ENCODE data around the gene F7. TPM values are rescaled to one million over a fixed set of nuclear protein-coding genes. Genes with fewer than 3 reads are reported as not detected.

Gene F7
- polyA plus RNA-seq, 4 donors: 0.24 to 45.3 TPM; not detected in 2

DNA sequence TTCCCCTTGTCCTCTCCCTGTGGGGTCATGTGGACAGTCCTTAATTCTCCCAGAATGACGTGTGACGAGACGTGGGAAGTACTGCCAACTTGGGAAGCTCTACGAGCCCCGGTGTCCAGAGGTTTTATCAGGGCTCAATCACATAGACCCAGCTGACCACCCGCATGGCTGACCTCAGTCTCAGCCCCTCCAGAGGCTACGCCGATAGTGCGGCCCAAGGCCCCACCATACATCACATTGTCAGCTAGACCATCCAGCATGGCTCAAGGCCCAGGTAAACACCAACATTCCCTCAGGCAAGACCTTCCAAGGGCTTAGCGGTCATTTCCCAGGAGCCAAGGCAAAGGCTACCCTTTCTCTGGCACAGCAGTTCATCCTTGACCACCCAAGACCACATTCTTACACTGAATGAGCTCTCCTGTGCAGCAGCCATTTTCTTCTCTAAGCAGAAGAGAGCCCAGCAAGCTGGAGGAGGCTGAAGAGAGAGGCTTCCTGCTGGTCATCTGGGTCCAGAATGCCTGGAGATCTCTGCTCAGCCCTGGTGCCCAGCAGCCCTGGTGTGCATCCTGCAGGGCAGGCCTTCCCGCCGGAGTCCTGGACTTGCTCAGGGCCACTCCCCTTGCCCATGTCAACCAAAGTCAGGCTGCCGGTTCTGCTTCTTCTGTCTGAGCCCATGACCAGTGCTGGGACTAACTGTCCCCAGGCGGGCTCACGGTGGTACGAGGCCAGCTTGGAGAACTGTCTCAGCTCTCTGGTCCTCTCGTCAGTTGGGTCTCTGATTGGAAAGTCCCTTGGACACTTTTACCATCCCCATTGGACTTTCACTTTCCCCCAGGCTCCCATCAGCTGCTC lies 9.1 kb downstream of the F7 start:
- Histone ChIP-seq H3K36me3 (ENCODE audit: control insufficient read depth in 3 of 3, insufficient read depth in 2 of 3, low read depth in 1 of 3, low read length in 3 of 3) (peaks cover 0 to 23% (median 0%) of the 10 kb centered on the region in 3 donors), H3K4me1 (ENCODE audit: control insufficient read depth in 3 of 3, insufficient read depth in 2 of 3, low read depth in 1 of 3, low read length in 2 of 3) (no peaks in the 10 kb centered on the region), H3K27me3 (ENCODE audit: control insufficient read depth in 3 of 3, insufficient read depth in 3 of 3, low read length in 3 of 3) (peaks cover 6 to 12% (median 8%) of the 10 kb centered on the region in 3 donors), H3K27ac (ENCODE audit: low read depth in 1 of 3, low read length in 2 of 3) (no peak overlapping the region), H3K9me3 (ENCODE audit: control insufficient read depth in 2 of 2, insufficient read depth in 1 of 2, low read depth in 1 of 2, low read length in 1 of 2) (no peaks in the 10 kb centered on the region), H3K4me3 (ENCODE audit: low read depth in 1 of 3, low read length in 3 of 3) (no peak overlapping the region)
- FAIRE-seq (no peak), DNase-seq (no peak)
- 87 to 90% (median 87%) methylated on average over 17 of the region's 17 CpGs for WGBS, 3 donors

DNA sequence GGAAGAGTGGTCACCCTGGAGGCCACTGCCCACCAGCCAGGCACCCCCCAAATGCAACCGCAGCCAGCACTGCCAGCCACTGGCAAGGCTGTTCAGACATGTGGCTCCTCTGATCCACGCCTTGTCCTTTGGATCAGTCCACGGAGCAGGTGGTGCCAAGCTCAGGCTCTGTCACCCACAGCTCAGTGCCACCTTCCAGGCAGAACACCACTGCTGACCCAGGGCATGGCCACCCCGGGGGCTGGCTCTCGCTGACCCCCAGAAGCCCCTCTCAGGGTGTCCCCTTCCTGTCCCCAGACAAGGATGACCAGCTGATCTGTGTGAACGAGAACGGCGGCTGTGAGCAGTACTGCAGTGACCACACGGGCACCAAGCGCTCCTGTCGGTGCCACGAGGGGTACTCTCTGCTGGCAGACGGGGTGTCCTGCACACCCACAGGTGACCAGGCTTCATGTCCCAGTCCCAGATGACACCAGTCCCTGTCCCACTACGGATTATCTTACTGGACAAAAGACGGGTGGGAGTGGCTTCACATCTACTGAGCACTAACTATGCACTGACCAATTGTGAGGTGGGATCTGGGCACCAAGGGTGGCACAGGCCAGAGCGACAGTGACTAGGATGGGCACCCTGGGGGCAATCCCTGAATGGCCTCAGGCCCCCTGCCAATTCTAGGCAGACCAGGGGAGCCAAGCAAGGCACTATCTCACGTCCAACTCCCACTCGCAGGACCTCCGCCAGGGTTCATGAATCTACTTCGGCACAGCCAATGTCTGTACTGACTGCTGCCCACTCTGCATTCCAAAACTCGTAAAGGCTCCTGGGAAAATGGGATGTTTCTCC lies 10.0 kb downstream of the F7 start:
- WGBS, 3 donors: 76 to 83% (median 80%) methylated on average over 21 of the region's 21 CpGs
- DNase-seq (no peak), FAIRE-seq (no peak)
- Histone ChIP-seq H3K27ac (ENCODE audit: low read depth in 1 of 3, low read length in 2 of 3) (no peak overlapping the region), H3K9me3 (ENCODE audit: control insufficient read depth in 2 of 2, insufficient read depth in 1 of 2, low read depth in 1 of 2, low read length in 1 of 2) (no peaks in the 10 kb centered on the region), H3K27me3 (ENCODE audit: control insufficient read depth in 3 of 3, insufficient read depth in 3 of 3, low read length in 3 of 3) (peaks cover 5 to 6% (median 6%) of the 10 kb centered on the region in 3 donors), H3K4me1 (ENCODE audit: control insufficient read depth in 3 of 3, insufficient read depth in 2 of 3, low read depth in 1 of 3, low read length in 2 of 3) (no peaks in the 10 kb centered on the region), H3K4me3 (ENCODE audit: low read depth in 1 of 3, low read length in 3 of 3) (no peak overlapping the region), H3K36me3 (ENCODE audit: control insufficient read depth in 3 of 3, insufficient read depth in 2 of 3, low read depth in 1 of 3, low read length in 3 of 3) (peaks cover 0 to 23% (median 0%) of the 10 kb centered on the region in 3 donors)

DNA sequence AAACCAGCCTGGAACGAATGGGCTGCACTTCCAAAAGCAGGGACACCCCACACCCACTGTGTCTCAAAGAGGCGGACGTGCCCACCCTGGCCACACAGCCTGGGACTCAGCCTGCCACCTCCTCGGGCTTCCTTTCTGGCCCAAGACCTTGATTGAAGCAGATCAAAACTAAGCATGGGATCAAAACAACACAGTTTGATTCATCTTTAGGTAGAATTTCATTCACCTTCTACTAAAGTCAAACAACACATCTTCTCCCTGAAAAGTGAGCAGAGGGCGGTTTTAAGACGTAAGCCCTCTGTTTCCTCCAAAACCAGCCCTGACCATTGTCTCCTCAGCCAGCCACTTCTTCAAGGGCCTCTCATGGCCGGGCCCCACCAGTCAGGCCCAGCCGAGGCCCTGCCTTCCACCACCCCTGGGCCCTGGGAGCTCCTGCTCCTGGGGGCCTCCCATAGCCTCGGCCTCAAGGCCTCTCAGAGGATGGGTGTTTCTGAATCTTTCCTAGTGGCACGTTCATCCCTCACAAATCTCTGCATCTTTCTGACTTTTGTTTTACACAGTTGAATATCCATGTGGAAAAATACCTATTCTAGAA lies 10.7 kb downstream of the F7 start:
- FAIRE-seq (no peak), DNase-seq (no peak)
- no peak overlapping the region for H3K27ac ChIP-seq (ENCODE audit: low read depth in 1 of 3, low read length in 2 of 3)
- peaks cover 0 to 23% (median 0%) of the 10 kb centered on the region in 3 donors for H3K36me3 ChIP-seq (ENCODE audit: control insufficient read depth in 3 of 3, insufficient read depth in 2 of 3, low read depth in 1 of 3, low read length in 3 of 3)
- H3K4me3 ChIP-seq (ENCODE audit: low read depth in 1 of 3, low read length in 3 of 3): no peak overlapping the region
- H3K9me3 ChIP-seq (ENCODE audit: control insufficient read depth in 2 of 2, insufficient read depth in 1 of 2, low read depth in 1 of 2, low read length in 1 of 2): no peaks in the 10 kb centered on the region
- H3K27me3 ChIP-seq (ENCODE audit: control insufficient read depth in 3 of 3, insufficient read depth in 3 of 3, low read length in 3 of 3): peaks cover 0 to 2% (median 0%) of the 10 kb centered on the region in 3 donors
- 78 to 86% (median 79%) methylated on average over 10 of the region's 10 CpGs for WGBS, 3 donors
- no peaks in the 10 kb centered on the region for H3K4me1 ChIP-seq (ENCODE audit: control insufficient read depth in 3 of 3, insufficient read depth in 2 of 3, low read depth in 1 of 3, low read length in 2 of 3)

DNA sequence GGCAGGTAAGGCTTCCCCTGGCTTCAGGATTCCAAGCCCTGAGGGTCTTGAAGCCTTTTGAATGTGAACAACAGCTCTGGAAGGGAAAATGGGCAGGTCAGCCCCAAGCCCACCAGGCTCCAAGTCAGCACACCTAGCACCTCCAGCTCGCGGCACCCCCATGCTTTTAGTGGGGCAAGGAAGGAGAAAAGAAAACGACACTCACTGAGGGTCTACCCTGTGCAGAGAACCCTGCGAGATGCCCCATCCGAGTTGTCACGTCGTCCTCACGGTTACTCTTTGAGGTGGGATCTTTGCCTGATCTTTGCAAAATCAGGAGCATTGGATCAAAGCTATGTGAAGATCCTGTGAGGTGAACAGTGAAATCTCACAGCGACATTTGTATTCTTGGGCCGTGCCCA lies 11.3 kb downstream of the F7 start:
- H3K27ac ChIP-seq (ENCODE audit: low read depth in 1 of 3, low read length in 2 of 3): no peak overlapping the region
- FAIRE-seq: no peak
- DNase-seq: no peak
- WGBS, 3 donors: 84 to 92% (median 88%) methylated on average over 10 of the region's 10 CpGs
- peaks cover 0 to under 1% (median 0%) of the 10 kb centered on the region in 3 donors for H3K27me3 ChIP-seq (ENCODE audit: control insufficient read depth in 3 of 3, insufficient read depth in 3 of 3, low read length in 3 of 3)
- no peaks in the 10 kb centered on the region for H3K9me3 ChIP-seq (ENCODE audit: control insufficient read depth in 2 of 2, insufficient read depth in 1 of 2, low read depth in 1 of 2, low read length in 1 of 2)
- H3K4me3 ChIP-seq (ENCODE audit: low read depth in 1 of 3, low read length in 3 of 3): no peak overlapping the region
- H3K36me3 ChIP-seq (ENCODE audit: control insufficient read depth in 3 of 3, insufficient read depth in 2 of 3, low read depth in 1 of 3, low read length in 3 of 3): peaks cover 0 to 23% (median 0%) of the 10 kb centered on the region in 3 donors
- H3K4me1 ChIP-seq (ENCODE audit: control insufficient read depth in 3 of 3, insufficient read depth in 2 of 3, low read depth in 1 of 3, low read length in 2 of 3): peaks cover 0 to under 1% (median 0%) of the 10 kb centered on the region in 3 donors

DNA sequence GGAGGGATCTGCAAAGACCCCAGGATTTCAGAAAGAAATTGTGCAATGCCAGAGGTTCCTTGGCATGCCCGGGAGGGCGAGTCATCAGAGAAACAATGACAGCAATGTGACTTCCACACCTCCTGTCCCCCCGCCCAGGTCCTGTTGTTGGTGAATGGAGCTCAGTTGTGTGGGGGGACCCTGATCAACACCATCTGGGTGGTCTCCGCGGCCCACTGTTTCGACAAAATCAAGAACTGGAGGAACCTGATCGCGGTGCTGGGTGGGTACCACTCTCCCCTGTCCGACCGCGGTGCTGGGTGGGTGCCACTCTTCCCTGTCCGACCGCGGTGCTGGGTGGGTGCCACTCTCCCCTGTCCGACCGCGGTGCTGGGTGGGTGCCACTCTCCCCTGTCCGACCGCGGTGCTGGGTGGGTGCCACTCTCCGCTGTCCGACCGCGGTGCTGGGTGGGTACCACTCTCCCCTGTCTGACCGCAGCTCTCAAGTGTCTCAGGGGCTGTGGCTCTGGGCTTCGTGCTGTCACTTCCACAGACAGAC lies 11.8 kb downstream of the F7 start:
- H3K36me3 ChIP-seq (ENCODE audit: control insufficient read depth in 3 of 3, insufficient read depth in 2 of 3, low read depth in 1 of 3, low read length in 3 of 3): peaks cover 0 to 23% (median 0%) of the 10 kb centered on the region in 3 donors
- H3K27ac ChIP-seq (ENCODE audit: low read depth in 1 of 3, low read length in 2 of 3): no peak overlapping the region
- DNase-seq (no peak), FAIRE-seq (no peak)
- H3K9me3 ChIP-seq (ENCODE audit: control insufficient read depth in 2 of 2, insufficient read depth in 1 of 2, low read depth in 1 of 2, low read length in 1 of 2): no peaks in the 10 kb centered on the region
- 88 to 91% (median 89%) methylated on average over 20 to 26 of the region's 26 CpGs for WGBS, 3 donors
- H3K27me3 ChIP-seq (ENCODE audit: control insufficient read depth in 3 of 3, insufficient read depth in 3 of 3, low read length in 3 of 3): no peaks in the 10 kb centered on the region
- no peak overlapping the region for H3K4me3 ChIP-seq (ENCODE audit: low read depth in 1 of 3, low read length in 3 of 3)
- peaks cover 0 to 6% (median 0%) of the 10 kb centered on the region in 3 donors for H3K4me1 ChIP-seq (ENCODE audit: control insufficient read depth in 3 of 3, insufficient read depth in 2 of 3, low read depth in 1 of 3, low read length in 2 of 3)

DNA sequence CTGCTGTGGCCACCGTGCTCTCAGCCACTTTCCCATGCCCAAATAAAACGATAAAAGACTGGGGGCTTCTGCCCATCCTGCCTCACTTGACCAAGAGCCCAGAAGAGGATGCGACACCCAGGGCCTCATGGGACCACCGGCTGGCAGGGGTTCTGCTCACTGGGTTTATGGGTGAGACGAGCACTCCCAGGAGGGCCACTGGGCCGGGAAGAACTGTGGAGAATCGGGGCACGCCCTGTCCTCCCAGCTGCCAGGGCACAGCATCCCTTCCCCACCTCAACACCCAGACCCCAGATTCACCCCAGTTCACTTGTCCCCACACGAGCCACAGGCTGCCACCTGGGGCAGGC lies 12.3 kb downstream of the F7 start:
- no peaks in the 10 kb centered on the region for H3K9me3 ChIP-seq (ENCODE audit: control insufficient read depth in 2 of 2, insufficient read depth in 1 of 2, low read depth in 1 of 2, low read length in 1 of 2)
- no peak overlapping the region for H3K4me3 ChIP-seq (ENCODE audit: low read depth in 1 of 3, low read length in 3 of 3)
- WGBS, 3 donors: 81 to 89% (median 86%) methylated on average over 8 to 9 of the region's 9 CpGs
- peaks cover 0 to 9% (median 0%) of the 10 kb centered on the region in 3 donors for H3K4me1 ChIP-seq (ENCODE audit: control insufficient read depth in 3 of 3, insufficient read depth in 2 of 3, low read depth in 1 of 3, low read length in 2 of 3)
- H3K27me3 ChIP-seq (ENCODE audit: control insufficient read depth in 3 of 3, insufficient read depth in 3 of 3, low read length in 3 of 3): no peaks in the 10 kb centered on the region
- H3K36me3 ChIP-seq (ENCODE audit: control insufficient read depth in 3 of 3, insufficient read depth in 2 of 3, low read depth in 1 of 3, low read length in 3 of 3): peaks cover 0 to 23% (median 0%) of the 10 kb centered on the region in 3 donors
- H3K27ac ChIP-seq (ENCODE audit: low read depth in 1 of 3, low read length in 2 of 3): no peak overlapping the region
- FAIRE-seq: no peak
- no peak for DNase-seq

DNA sequence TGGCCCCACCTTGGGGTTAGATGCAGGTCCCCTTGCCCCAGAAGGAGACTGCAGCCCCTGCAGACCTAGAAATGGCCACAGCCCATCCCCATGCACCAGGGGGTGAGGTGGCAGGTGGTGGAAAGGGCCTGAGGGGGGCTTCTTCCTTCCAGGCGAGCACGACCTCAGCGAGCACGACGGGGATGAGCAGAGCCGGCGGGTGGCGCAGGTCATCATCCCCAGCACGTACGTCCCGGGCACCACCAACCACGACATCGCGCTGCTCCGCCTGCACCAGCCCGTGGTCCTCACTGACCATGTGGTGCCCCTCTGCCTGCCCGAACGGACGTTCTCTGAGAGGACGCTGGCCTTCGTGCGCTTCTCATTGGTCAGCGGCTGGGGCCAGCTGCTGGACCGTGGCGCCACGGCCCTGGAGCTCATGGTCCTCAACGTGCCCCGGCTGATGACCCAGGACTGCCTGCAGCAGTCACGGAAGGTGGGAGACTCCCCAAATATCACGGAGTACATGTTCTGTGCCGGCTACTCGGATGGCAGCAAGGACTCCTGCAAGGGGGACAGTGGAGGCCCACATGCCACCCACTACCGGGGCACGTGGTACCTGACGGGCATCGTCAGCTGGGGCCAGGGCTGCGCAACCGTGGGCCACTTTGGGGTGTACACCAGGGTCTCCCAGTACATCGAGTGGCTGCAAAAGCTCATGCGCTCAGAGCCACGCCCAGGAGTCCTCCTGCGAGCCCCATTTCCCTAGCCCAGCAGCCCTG lies 12.8 kb downstream of the F7 start:
- 86 to 91% (median 91%) methylated on average over 35 to 42 of the region's 42 CpGs for WGBS, 3 donors
- no peaks in the 10 kb centered on the region for H3K27me3 ChIP-seq (ENCODE audit: control insufficient read depth in 3 of 3, insufficient read depth in 3 of 3, low read length in 3 of 3)
- peaks cover 0 to 23% (median 0%) of the 10 kb centered on the region in 3 donors for H3K36me3 ChIP-seq (ENCODE audit: control insufficient read depth in 3 of 3, insufficient read depth in 2 of 3, low read depth in 1 of 3, low read length in 3 of 3)
- no peak for FAIRE-seq
- H3K9me3 ChIP-seq (ENCODE audit: control insufficient read depth in 2 of 2, insufficient read depth in 1 of 2, low read depth in 1 of 2, low read length in 1 of 2): no peaks in the 10 kb centered on the region
- H3K4me3 ChIP-seq (ENCODE audit: low read depth in 1 of 3, low read length in 3 of 3): no peak overlapping the region
- H3K4me1 ChIP-seq (ENCODE audit: control insufficient read depth in 3 of 3, insufficient read depth in 2 of 3, low read depth in 1 of 3, low read length in 2 of 3): peaks cover 0 to 15% (median 0%) of the 10 kb centered on the region in 3 donors
- no peak for DNase-seq
- no peak overlapping the region for H3K27ac ChIP-seq (ENCODE audit: low read depth in 1 of 3, low read length in 2 of 3)
